K562 (cell line): ENCODE data around the gene MGAT4C. TPM values are rescaled to one million over a fixed set of nuclear protein-coding genes. Genes with fewer than 3 reads are reported as not detected.

ENCODE experiments used
- ATAC-seq: fragments of 200-7000 bp; cut with Tn5 transposase; 3 replicates; pipeline ENCODE4 v1.9.1; 2020; ENCODE audit warnings: moderate library complexity
- BruUV-seq: library from RNA; stranded (reverse); fragments of 400-500 nt; replicated peaks from 2 replicates; lab custom pipeline; 2021; lab: Mats Ljungman, UMichigan
- CTCF ChIA-PET: fragments of 300-600 bp; formaldehyde crosslinking; extraction: SDS; loops from one replicate; lab custom pipeline; 2021; ENCODE audit warnings: low intra/inter-chr PET ratio; lab: Yijun Ruan, JAX
- POLR2A ChIA-PET: fragments of 300-600, 350-650 bp; sonication (Branson Sonifier 250); formaldehyde crosslinking; extraction: SDS; loops from one replicate; lab custom pipeline; 2021; ENCODE audit warnings: antibody characterized with exemption, inconsistent platforms; lab: Yijun Ruan, JAX
- DNase-seq, 4 experiments: peaks; one replicate each; pipeline versions ENCODE4 v3.0.0 to v3.0.0-alpha.2; 2011 to 2018; ENCODE audit warnings: low spot score in 3 of 4, mixed read lengths in 3 of 4; ENCODE audit errors: extremely low read depth in 1 of 4
- FAIRE-seq: peaks from 2 replicates; lab custom pipeline; 2011; peaks lifted over from hg19 to GRCh38; lab: Jason Lieb, UNC
- H2AFZ ChIP-seq: 2 replicates; pipeline ENCODE4 v1.6.0; 2011; ENCODE audit warnings: low read depth, low read length, control low read depth, inconsistent platforms
- H3K27ac ChIP-seq: fragments of 200-600 bp; 3 replicates; pipeline ENCODE4 v1.8.0; 2011; ENCODE audit warnings: low read depth, mild to moderate bottlenecking, control low read depth, inconsistent platforms, low read length, moderate library complexity, mixed read lengths; ENCODE audit errors: extremely low read depth
- H3K27me3 ChIP-seq, 2 experiments: fragments of 300-600 bp in 1 of 2; 2 replicates in 1 of 2; 3 replicates in 1 of 2; pipeline versions ENCODE4 v1.6.0 to v1.8.0; 2011; ENCODE audit warnings: inconsistent platforms in 2 of 2, low read length in 2 of 2, mild to moderate bottlenecking in 1 of 2, mixed read lengths in 1 of 2, moderate library complexity in 1 of 2; ENCODE audit not compliant: control insufficient read depth in 2 of 2, insufficient read depth in 2 of 2
- H3K36me3 ChIP-seq: fragments of 300-600 bp; 3 replicates; pipeline ENCODE4 v1.8.0; 2011; ENCODE audit warnings: mild to moderate bottlenecking, low read length, inconsistent platforms; ENCODE audit not compliant: control insufficient read depth, insufficient read depth
- H3K4me1 ChIP-seq, 2 experiments: fragments of 200-600 bp in 1 of 2; replicated peaks in 1 of 2; 2 replicates in 1 of 2; 3 replicates in 1 of 2; pipeline versions ENCODE4 v1.5.1 to v1.8.0; 2011; ENCODE audit warnings: inconsistent platforms in 2 of 2, low read length in 2 of 2, mild to moderate bottlenecking in 1 of 2, mixed read lengths in 1 of 2, moderate library complexity in 1 of 2; ENCODE audit not compliant: control insufficient read depth in 2 of 2, insufficient read depth in 2 of 2
- H3K4me2 ChIP-seq: 2 replicates; pipeline ENCODE4 v1.6.1; 2011; ENCODE audit warnings: low read length, control low read depth, inconsistent platforms, mixed read lengths; ENCODE audit not compliant: insufficient read depth
- H3K4me3 ChIP-seq: fragments of 200-600 bp; sonication (generic), shearing (Covaris generic); 2 replicates; pipeline ENCODE4 v1.5.1; 2016; ENCODE audit warnings: control low read depth, inconsistent platforms
- H3K79me2 ChIP-seq: fragments of 200-600 bp; 3 replicates; pipeline ENCODE4 v1.8.0; 2011; ENCODE audit warnings: low read length, inconsistent platforms; ENCODE audit not compliant: control insufficient read depth, insufficient read depth
- H3K9ac ChIP-seq, 2 experiments: 2 replicates each; pipeline versions ENCODE4 v1.6.0 to v1.6.1; 2011; ENCODE audit warnings: low read depth in 2 of 2, low read length in 2 of 2, control low read depth in 1 of 2, inconsistent platforms in 1 of 2, mild to moderate bottlenecking in 1 of 2, mixed read lengths in 1 of 2; ENCODE audit not compliant: insufficient read depth in 1 of 2
- H3K9me1 ChIP-seq: one replicate; pipeline ENCODE4 v1.6.0; 2011; ENCODE audit warnings: inconsistent platforms, mild to moderate bottlenecking, low read length, moderate library complexity; ENCODE audit not compliant: control insufficient read depth, insufficient read depth
- H3K9me3 ChIP-seq: replicated peaks from 2 replicates; pipeline ENCODE4 v1.5.1; 2011; ENCODE audit warnings: low read depth, low read length, inconsistent platforms; ENCODE audit not compliant: control insufficient read depth, insufficient read depth
- H4K20me1 ChIP-seq: replicated peaks from 2 replicates; pipeline ENCODE4 v1.6.1; 2011; ENCODE audit warnings: low read length, inconsistent platforms, mixed read lengths; ENCODE audit not compliant: control insufficient read depth, insufficient read depth
- CCAR2 ChIP-seq: fragments of 200-400 bp; formaldehyde crosslinking; IDR thresholded peaks from 2 replicates; pipeline ENCODE4 v1.6.1; 2017; ENCODE audit warnings: mild to moderate bottlenecking, low read depth, low read length
- E2F6 ChIP-seq, 2 experiments: IDR thresholded peaks; 2 replicates each; pipeline ENCODE4 v1.6.1; 2011; ENCODE audit warnings: borderline replicate concordance in 1 of 2, control low read depth in 1 of 2, low read depth in 1 of 2, low read length in 1 of 2, mild to moderate bottlenecking in 1 of 2, mixed read lengths in 1 of 2, moderate library complexity in 1 of 2; ENCODE audit not compliant: insufficient read depth in 1 of 2, insufficient read length in 1 of 2, poor library complexity in 1 of 2, severe bottlenecking in 1 of 2; ENCODE audit errors: extremely low read depth in 1 of 2
- HDAC3 ChIP-seq: fragments of 450-650 bp; IDR thresholded peaks from 2 replicates; pipeline ENCODE4 v1.6.1; 2018; ENCODE audit warnings: borderline replicate concordance, mild to moderate bottlenecking, moderate library complexity; ENCODE audit not compliant: partially characterized antibody
- HMG20B ChIP-seq: fragments of 250-450 bp; sonication (Bioruptor Pico); IDR thresholded peaks from 2 replicates; pipeline ENCODE4 v1.5.0; 2021; ENCODE audit warnings: mild to moderate bottlenecking
- KDM1A ChIP-seq, 2 experiments: fragments of 450-650 bp; IDR thresholded peaks; 2 replicates each; pipeline ENCODE4 v1.6.1; 2016; ENCODE audit warnings: mild to moderate bottlenecking in 2 of 2
- RUNX1 ChIP-seq: sonication (generic); IDR thresholded peaks from 2 replicates; pipeline ENCODE4 v1.6.1; 2016; ENCODE audit warnings: antibody characterized with exemption, low read depth
- SRSF3 ChIP-seq: fragments of 200-400 bp; formaldehyde crosslinking; IDR thresholded peaks from 2 replicates; pipeline ENCODE4 v1.6.1; 2016; ENCODE audit warnings: mild to moderate bottlenecking, low read length, moderate library complexity; ENCODE audit not compliant: insufficient read depth
- TFAM ChIP-seq: fragments of 250-450 bp; sonication (Bioruptor Pico); conservative IDR thresholded peaks from 2 replicates; pipeline ENCODE4 v1.5.0; 2021; ENCODE audit warnings: mild to moderate bottlenecking, moderate library complexity
- ZNF551 ChIP-seq: fragments of 250-450 bp; sonication (Bioruptor Pico); IDR thresholded peaks from 2 replicates; pipeline ENCODE4 v1.5.0; 2021; ENCODE audit warnings: mild to moderate bottlenecking, moderate library complexity
- ZNF717 ChIP-seq: fragments of 250-450 bp; sonication (Bioruptor Pico); IDR thresholded peaks from 2 replicates; pipeline ENCODE4 v1.5.0; 2021
- WGBS: fragments of 100-300 bp; shearing (Covaris generic); methylation state at CpG from one replicate; pipeline ENCODE4 v1.1.6; 2016; ENCODE audit warnings: low coverage, mixed read lengths; ENCODE audit not compliant: insufficient coverage; ENCODE audit errors: missing lambda C conversion rate; 5-methylcytosine and 5-hydroxymethylcytosine counted together
- in situ Hi-C: fragments of 300-500 bp; cut with MboI; formaldehyde crosslinking; loops from 4 replicates; pipeline ENCODE4 v1.15.0; 2018; ENCODE audit warnings: inconsistent platforms, mixed read lengths
- intact Hi-C: fragments of 100-400 bp; cut with micrococcal nuclease; formaldehyde crosslinking; loops from 2 replicates; pipeline ENCODE4 v1.14.2; 2022
- polyA plus RNA-seq, 8 experiments: library from polyadenylated mRNA; depleted of rRNA in 4 of 8; stranded (reverse) in 5 of 8; unstranded in 3 of 8; fragments of >200 nt; fragmentation: Nextera tagmentation in 2 of 8; fragmentation: Illumina TruSeq in 1 of 8; extraction: Ambion mirVana in 2 of 8; extraction: Trizol in 1 of 8; gene quantifications; 2 replicates each; pipeline versions ENCODE4 v1.2.1 to v1.2.3, GENCODE V29; 2011 to 2014; ENCODE audit warnings: inconsistent platforms in 1 of 8, missing spikeins in 1 of 8
- total RNA-seq, 7 experiments: library from RNA; depleted of rRNA in 6 of 7; stranded (reverse); fragments of >200 nt in 6 of 7; fragmentation: Illumina TruSeq in 2 of 7; extraction: Trizol in 2 of 7; gene quantifications; 2 replicates each; pipeline versions ENCODE4 v1.2.1 to v1.2.3, GENCODE V29; 2011 to 2021; ENCODE audit warnings: low replicate concordance in 1 of 7
- TF ChIP-seq, protein P1 (sequence below), 2 experiments: fragments of 450-650 bp; IDR thresholded peaks; 2 replicates each; pipeline ENCODE4 v1.6.1; 2016; ENCODE audit warnings: mild to moderate bottlenecking in 2 of 2, borderline replicate concordance in 1 of 2, low read depth in 1 of 2, moderate library complexity in 1 of 2

Gene MGAT4C
- total and polyA plus RNA-seq, 9 of the 15 experiments (the other 6 are each of a cell fraction or from before 2014, with no cell fraction given) = not detected

- no TSS peak for BruUV-seq
- no peak for TF ChIP-seq HMG20B (CRISPR knock-in tag)
- TF ChIP-seq CCAR2 = no peak
- TF ChIP-seq TFAM = no peak
- TF ChIP-seq HDAC3 = no peak
- TF ChIP-seq, protein P1, sequence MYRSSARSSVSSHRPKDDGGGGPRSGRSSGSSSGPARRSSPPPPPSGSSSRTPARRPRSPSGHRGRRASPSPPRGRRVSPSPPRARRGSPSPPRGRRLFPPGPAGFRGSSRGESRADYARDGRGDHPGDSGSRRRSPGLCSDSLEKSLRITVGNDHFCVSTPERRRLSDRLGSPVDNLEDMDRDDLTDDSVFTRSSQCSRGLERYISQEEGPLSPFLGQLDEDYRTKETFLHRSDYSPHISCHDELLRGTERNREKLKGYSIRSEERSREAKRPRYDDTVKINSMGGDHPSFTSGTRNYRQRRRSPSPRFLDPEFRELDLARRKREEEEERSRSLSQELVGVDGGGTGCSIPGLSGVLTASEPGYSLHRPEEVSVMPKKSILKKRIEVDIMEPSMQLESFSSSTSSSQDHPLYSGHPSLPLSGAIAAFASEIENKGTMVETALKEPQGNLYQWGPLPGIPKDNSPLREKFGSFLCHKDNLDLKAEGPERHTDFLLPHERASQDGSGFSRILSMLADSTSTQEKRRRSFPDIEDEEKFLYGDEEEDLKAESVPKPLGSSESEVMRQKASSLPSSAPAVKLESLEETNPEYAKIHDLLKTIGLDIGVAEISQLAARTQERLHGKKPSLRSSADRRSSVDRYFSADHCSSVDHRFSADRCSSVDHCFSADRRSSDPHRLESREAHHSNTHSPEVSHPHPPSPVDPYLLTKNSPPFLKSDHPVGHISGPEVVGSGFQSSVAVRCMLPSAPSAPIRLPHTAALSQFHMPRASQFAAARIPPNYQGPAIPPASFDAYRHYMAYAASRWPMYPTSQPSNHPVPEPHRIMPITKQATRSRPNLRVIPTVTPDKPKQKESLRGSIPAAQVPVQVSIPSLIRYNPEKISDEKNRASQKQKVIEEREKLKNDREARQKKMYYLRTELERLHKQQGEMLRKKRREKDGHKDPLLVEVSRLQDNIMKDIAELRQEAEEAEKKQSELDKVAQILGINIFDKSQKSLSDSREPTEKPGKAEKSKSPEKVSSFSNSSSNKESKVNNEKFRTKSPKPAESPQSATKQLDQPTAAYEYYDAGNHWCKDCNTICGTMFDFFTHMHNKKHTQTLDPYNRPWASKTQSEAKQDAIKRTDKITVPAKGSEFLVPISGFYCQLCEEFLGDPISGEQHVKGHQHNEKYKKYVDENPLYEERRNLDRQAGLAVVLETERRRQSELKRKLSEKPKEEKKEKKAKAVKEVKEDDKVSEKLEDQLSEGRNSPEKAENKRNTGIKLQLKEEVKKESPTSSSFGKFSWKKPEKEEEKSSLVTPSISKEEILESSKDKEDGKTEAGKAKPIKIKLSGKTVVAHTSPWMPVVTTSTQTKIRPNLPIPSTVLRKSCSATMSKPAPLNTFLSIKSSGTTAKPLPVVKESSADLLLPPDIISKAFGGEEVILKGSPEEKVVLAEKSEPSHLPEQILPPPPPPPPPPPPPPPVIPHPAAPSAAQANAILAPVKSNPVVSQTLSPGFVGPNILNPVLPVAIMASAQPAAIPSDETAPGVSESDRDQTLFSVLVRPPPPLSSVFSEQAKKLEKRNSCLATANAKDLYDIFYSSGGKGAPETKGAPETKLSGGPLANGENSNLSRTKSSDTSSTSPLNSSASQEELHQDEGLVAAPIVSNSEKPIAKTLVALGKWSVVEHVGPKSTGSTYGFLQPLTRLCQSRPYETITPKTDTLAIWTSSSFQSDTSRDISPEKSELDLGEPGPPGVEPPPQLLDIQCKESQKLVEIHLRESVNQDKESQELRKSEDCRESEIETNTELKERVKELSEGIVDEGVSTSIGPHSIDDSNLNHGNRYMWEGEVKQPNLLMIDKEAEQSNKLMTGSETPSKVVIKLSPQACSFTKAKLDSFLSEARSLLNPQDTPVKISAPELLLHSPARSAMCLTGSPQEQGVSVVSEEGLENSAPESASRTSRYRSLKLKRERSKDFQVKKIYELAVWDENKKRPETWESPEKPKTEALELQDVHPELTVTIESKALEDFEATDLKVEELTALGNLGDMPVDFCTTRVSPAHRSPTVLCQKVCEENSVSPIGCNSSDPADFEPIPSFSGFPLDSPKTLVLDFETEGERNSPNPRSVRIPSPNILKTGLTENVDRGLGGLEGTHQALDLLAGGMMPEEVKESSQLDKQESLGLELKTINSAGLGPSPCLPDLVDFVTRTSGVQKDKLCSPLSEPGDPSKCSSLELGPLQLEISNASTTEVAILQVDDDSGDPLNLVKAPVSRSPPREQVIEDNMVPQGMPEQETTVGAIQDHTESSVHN (IDR thresholded peaks at IDR 0.05; ENCODE audit: borderline replicate concordance in 1 of 2, low read depth in 1 of 2) = no peak
- TF ChIP-seq E2F6 (IDR thresholded peaks at IDR 0.05; ENCODE audit: borderline replicate concordance in 1 of 2, extremely low read depth in 1 of 2, insufficient read depth in 1 of 2, insufficient read length in 1 of 2, low read depth in 1 of 2, low read length in 1 of 2, poor library complexity in 1 of 2, severe bottlenecking in 1 of 2) = no peak
- no peak for TF ChIP-seq SRSF3
- no peak for TF ChIP-seq KDM1A (IDR thresholded peaks at IDR 0.05)
- no peak for TF ChIP-seq ZNF717
- no peak for TF ChIP-seq RUNX1
- no peak for TF ChIP-seq ZNF551 (CRISPR knock-in tag)
Measured at GRCh38 chr12:86117711-86118110, 138.5 kb downstream of the MGAT4C start.

More at GRCh38 chr12:86117711-86118110, 138.5 kb downstream of the MGAT4C start:
- Histone ChIP-seq H2AFZ (no peak overlapping the region), H3K36me3 (no peaks in the 10 kb centered on the region), H3K9me1 (no peaks in the 10 kb centered on the region), H3K9ac (no peak overlapping the region), H3K4me1 (no peaks in the 10 kb centered on the region), H3K27me3 (no peaks in the 10 kb centered on the region), H3K27ac (no peak overlapping the region), H3K79me2 (no peaks in the 10 kb centered on the region), H3K4me2 (no peak overlapping the region), H4K20me1 (no peaks in the 10 kb centered on the region), H3K4me3 (no peak overlapping the region), H3K9me3 (0 out of 2 replicates have a peak, but pooled peaks cover 2% of the 10 kb centered on the region)
- FAIRE-seq = no peak
- in situ Hi-C loops = no loop called here
- intact Hi-C loops = no loop called here
- no peak for ATAC-seq
- ChIA-PET CTCF (no interaction called here), POLR2A (no interaction called here)
- WGBS = no CpG with 5 or more reads among the region's 1 CpG
- no peak for DNase-seq
